ENCODE measurements around the gene KRT86.
A peak's percentile ranks its signal among the peaks of the same experiment; 100 is the strongest.
"Not testable (repeated sequence)": the region's sequence is repeated elsewhere in the genome, so short reads cannot be mapped to it uniquely, and the experiment has no call there.

KRT86 gene

GRCh38 chr12:52238916-52239646 lies 35.4 kb upstream of the KRT86 start:
- no peak for DNase-seq

- no peak for DNase-seq
Observed at GRCh38 chr12:52239767-52240166, 34.7 kb upstream of the KRT86 start.

GRCh38 chr12:52240247-52240646 lies 34.2 kb upstream of the KRT86 start:
- DNase-seq, result not testable (repeated sequence)

GRCh38 chr12:52241205-52241842 lies 33.1 kb upstream of the KRT86 start:
- DNase-seq, result no peak

- DNase-seq, result no peak
Observed at GRCh38 chr12:52242442-52243258, 31.8 kb upstream of the KRT86 start.

- no peak for DNase-seq
Observed at GRCh38 chr12:52243259-52243855, 31.1 kb upstream of the KRT86 start.

GRCh38 chr12:52243856-52244614 lies 30.4 kb upstream of the KRT86 start:
- peak; percentile 23 for DNase-seq

- DNase-seq, result no peak
Observed at GRCh38 chr12:52244615-52244994, 29.8 kb upstream of the KRT86 start.

- no peak for DNase-seq
Observed at GRCh38 chr12:52245259-52245961, 29.0 kb upstream of the KRT86 start.

- no peak for DNase-seq
Observed at GRCh38 chr12:52245962-52246569, 28.4 kb upstream of the KRT86 start.

GRCh38 chr12:52246720-52247621 lies 27.5 kb upstream of the KRT86 start:
- peak; percentile 69 for DNase-seq

- DNase-seq, result peak; percentile 49
Observed at GRCh38 chr12:52247622-52248540, 26.6 kb upstream of the KRT86 start.

GRCh38 chr12:52248541-52249461 lies 25.6 kb upstream of the KRT86 start:
- no peak for DNase-seq

GRCh38 chr12:52249511-52250047 lies 24.9 kb upstream of the KRT86 start:
- no peak for DNase-seq

- DNase-seq, result no peak
Observed at GRCh38 chr12:52250048-52250990, 24.1 kb upstream of the KRT86 start.

- DNase-seq, result no peak
Observed at GRCh38 chr12:52251367-52252051, 22.9 kb upstream of the KRT86 start.

All from NCI-H82 (cell line).